HG02798 (cell line): Measurements from ENCODE around the gene TEX44.
"Not testable (repeated sequence)": the region's sequence is repeated elsewhere in the genome, so short reads cannot be mapped to it uniquely, and the experiment has no call there.

Experiments
- ATAC-seq: cut with Tn5 transposase; IDR thresholded peaks from one replicate; pipeline ENCODE4 v1.9.1; 2021; ENCODE audit warnings: mild to moderate bottlenecking; ENCODE audit not compliant: unreplicated experiment, poor library complexity

TEX44 gene

GRCh38 chr2:231592636-231593145 lies at the start of gene TEX44:
Gene TEX44 (plus strand): TSS chr2:231592864. CDS start chr2:231592952, 88 bp downstream.
- ATAC-seq = no peak

GRCh38 chr2:231545105-231545902 lies 47.4 kb upstream of the TEX44 start:
- ATAC-seq = peak; percentile 99

- no peak for ATAC-seq
Measured at GRCh38 chr2:231546014-231546715, 46.5 kb upstream of the TEX44 start.

- no peak for ATAC-seq
Measured at GRCh38 chr2:231547315-231548110, 45.2 kb upstream of the TEX44 start.

DNA sequence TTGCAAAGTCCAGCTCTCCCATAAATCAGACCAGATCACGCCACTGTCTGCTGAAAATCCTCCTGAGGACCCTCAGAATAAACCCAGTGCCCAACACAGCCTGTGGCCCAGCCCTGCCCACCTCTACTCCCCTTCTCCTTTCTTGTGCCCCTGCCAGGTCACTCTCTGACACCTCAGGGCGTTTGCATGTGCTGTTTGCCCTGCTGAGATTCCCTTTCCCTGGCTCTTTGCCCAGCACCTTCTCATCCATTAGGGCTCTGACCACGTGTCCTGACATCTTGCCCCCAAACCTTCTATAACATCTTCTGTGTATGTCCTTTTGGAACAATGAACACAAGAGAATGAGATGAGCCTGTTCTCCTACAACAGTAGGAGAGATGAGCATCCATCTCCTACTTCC lies 43.9 kb upstream of the TEX44 start:
- ATAC-seq = no peak

DNA sequence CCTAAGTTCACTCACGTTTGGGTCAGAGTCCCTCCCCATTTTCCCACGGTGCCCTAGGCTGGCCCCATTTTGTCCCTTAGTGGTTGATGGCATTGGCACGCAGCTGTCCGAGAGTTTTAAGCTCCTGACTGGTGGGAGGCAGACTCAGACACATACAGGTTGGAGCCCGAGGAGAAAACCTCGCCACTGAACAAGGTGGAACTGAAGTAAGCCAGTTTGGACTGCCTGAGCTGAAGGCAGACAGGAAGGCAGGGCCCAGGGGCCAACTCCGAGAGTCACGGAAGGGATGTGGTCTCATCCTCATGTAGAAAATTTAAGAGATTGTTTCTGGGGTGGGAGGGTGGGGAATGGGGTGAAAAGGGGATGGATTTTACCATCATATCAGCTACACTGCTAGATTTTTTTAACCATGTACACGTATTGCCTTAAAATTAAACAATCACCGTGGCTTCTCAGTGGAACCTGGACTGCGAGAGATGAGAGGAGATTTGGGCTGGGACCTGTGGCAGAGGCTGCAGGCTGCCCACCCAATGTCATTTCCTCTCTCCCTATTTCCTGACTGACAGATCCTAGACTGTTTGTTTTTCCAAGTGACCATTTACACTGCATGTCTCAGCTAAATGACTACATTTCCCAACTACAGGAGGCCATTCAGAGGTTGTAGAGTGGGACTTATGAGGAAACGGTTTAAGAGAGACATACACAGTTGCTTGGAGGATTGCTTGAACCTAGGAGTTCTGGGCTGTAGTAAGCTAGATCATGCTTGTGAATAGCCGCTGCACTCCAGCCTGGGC lies 43.0 kb upstream of the TEX44 start:
- ATAC-seq = no peak

DNA sequence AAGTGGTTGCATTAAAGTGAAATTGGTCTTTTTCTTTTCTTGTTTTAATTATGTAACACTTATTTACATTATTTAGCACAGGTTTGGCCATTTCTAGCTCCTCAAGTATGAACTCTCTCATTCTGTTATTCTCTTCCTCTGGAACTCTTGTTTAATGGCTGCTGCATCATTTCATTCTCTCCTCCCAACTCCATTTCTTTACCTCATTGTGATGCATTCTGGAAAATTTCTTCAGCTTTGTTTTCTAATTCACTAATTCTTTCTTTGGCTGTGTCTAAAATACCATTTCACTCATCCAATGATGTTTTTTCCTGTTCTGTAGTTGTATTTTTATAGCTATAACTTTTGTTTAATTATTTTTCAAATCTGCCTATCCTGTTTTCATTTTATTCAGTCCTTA lies 39.9 kb upstream of the TEX44 start:
- ATAC-seq = no peak

DNA sequence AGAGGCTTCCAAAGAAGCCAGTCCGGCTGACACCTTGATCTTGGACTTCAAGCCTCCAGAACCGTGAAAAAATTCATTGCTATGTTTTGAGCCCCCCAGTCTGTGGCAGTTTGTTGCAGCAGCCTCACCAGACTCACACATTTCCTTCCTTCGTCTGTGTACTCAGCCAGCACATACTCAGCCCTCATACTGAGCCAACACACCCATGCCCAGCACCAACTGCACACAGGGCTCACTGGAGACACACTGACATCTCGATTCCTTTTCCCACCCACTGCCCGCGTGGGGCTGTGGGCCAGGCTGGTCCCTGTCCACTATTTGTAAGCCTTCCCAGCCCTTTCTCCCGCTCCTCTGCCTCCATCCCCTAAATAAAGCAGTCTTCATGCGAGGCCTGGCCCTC lies 38.3 kb upstream of the TEX44 start:
- no peak for ATAC-seq

GRCh38 chr2:231554748-231555545 lies 37.7 kb upstream of the TEX44 start:
- no peak for ATAC-seq

DNA sequence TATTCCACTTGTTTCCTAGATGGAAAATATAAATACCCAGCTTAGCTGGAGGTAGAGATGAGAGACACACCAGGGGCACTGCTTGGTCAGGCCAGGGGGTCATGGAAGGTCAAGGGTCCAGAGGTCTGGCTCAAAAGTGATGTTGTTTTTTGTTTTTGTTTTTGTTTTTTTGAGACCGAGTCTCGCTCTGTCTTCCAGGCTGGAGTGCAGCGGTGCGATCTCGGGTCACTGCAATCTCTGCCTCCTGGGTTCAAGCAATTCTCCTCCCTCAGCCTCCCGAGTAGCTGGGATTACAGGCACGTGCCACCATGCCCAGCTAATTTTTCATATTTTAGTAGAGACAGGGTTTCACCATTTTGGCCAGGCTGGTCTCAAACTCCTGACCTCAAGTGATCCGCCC lies 36.2 kb upstream of the TEX44 start:
- not testable (repeated sequence) for ATAC-seq

GRCh38 chr2:231556981-231557380 lies 35.7 kb upstream of the TEX44 start:
- ATAC-seq = no peak

- ATAC-seq = peak; percentile 79
Measured at GRCh38 chr2:231557571-231558217, 35.0 kb upstream of the TEX44 start.

- no peak for ATAC-seq
Measured at GRCh38 chr2:231563378-231563961, 29.2 kb upstream of the TEX44 start.

- ATAC-seq = no peak
Measured at GRCh38 chr2:231565887-231566594, 26.6 kb upstream of the TEX44 start.

GRCh38 chr2:231567159-231567558 lies 25.5 kb upstream of the TEX44 start:
- ATAC-seq = no peak

- ATAC-seq = no peak
Measured at GRCh38 chr2:231568098-231568784, 24.4 kb upstream of the TEX44 start.

- ATAC-seq = no peak
Measured at GRCh38 chr2:231568785-231569435, 23.8 kb upstream of the TEX44 start.
